Measurements from ENCODE around the gene MANSC4.
"Not testable (repeated sequence)": the region's sequence is repeated elsewhere in the genome, so short reads cannot be mapped to it uniquely, and the experiment has no call there.

MANSC4 gene

GRCh38 chr12:27754795-27755194 lies 25.2 kb downstream of the MANSC4 start:
- peaks cover 8% of the 10 kb centered on the region for H3K36me3 ChIP-seq
- H3K9me3 ChIP-seq: no peaks in the 10 kb centered on the region
- no peaks in the 10 kb centered on the region for H3K27me3 ChIP-seq

GRCh38 chr12:27751386-27752047 lies 28.5 kb downstream of the MANSC4 start:
- no peak for TF ChIP-seq CTCF (IDR thresholded peaks at IDR 0.05)
- Histone ChIP-seq H3K4me1 (ENCODE audit: control insufficient read depth in 1 of 2, insufficient read depth in 1 of 2, low read depth in 1 of 2, low read length in 1 of 2) (peaks cover 0 to 7% of the 10 kb centered on the region in 2 experiments), H3K9me3 (no peaks in the 10 kb centered on the region), H3K27me3 (no peaks in the 10 kb centered on the region), H3K36me3 (peaks cover 8% of the 10 kb centered on the region), H3K4me3 (ENCODE audit: low read depth in 1 of 2, low read length in 1 of 2) (no peak overlapping the region), H3K27ac (no peak overlapping the region)

More at GRCh38 chr12:27754795-27755194, 25.2 kb downstream of the MANSC4 start:
- H3K4me1 ChIP-seq (ENCODE audit: control insufficient read depth in 1 of 2, insufficient read depth in 1 of 2, low read depth in 1 of 2, low read length in 1 of 2): no peaks in the 10 kb centered on the region
- no peak overlapping the region for H3K4me3 ChIP-seq (ENCODE audit: low read depth in 1 of 2, low read length in 1 of 2)
- TF ChIP-seq CTCF (IDR thresholded peaks at IDR 0.05): no peak
- no peak overlapping the region for H3K27ac ChIP-seq

- no peaks in the 10 kb centered on the region for H3K9me3 ChIP-seq
- H3K27me3 ChIP-seq: no peaks in the 10 kb centered on the region
- H3K4me1 ChIP-seq (ENCODE audit: control insufficient read depth in 1 of 2, insufficient read depth in 1 of 2, low read depth in 1 of 2, low read length in 1 of 2): peaks cover 0 to 7% of the 10 kb centered on the region in 2 experiments
- no peak overlapping the region for H3K4me3 ChIP-seq (ENCODE audit: low read depth in 1 of 2, low read length in 1 of 2)
- H3K27ac ChIP-seq: no peak overlapping the region
- peaks cover 9% of the 10 kb centered on the region for H3K36me3 ChIP-seq
- TF ChIP-seq CTCF (IDR thresholded peaks at IDR 0.05): no peak
Observed at GRCh38 chr12:27747111-27747820, 32.8 kb downstream of the MANSC4 start.

- H3K27me3 ChIP-seq; H3K9me3 ChIP-seq; H3K36me3 ChIP-seq; H3K4me1 ChIP-seq (ENCODE audit: control insufficient read depth in 1 of 2, insufficient read depth in 1 of 2, low read depth in 1 of 2, low read length in 1 of 2); H3K27ac ChIP-seq; H3K4me3 ChIP-seq (ENCODE audit: low read depth in 1 of 2, low read length in 1 of 2): not testable (repeated sequence)
Observed at GRCh38 chr12:27745734-27746133, 34.3 kb downstream of the MANSC4 start.

GRCh38 chr12:27743601-27744000 lies 36.4 kb downstream of the MANSC4 start:
- Histone ChIP-seq H3K36me3 (peaks cover 20% of the 10 kb centered on the region), H3K27me3 (no peaks in the 10 kb centered on the region), H3K9me3 (no peaks in the 10 kb centered on the region), H3K4me1 (ENCODE audit: control insufficient read depth in 1 of 2, insufficient read depth in 1 of 2, low read depth in 1 of 2, low read length in 1 of 2) (peaks cover 0 to 7% of the 10 kb centered on the region in 2 experiments), H3K4me3 (ENCODE audit: low read depth in 1 of 2, low read length in 1 of 2) (no peak overlapping the region), H3K27ac (no peak overlapping the region)
- TF ChIP-seq CTCF (IDR thresholded peaks at IDR 0.05): no peak

- peaks cover 27% of the 10 kb centered on the region for H3K36me3 ChIP-seq
- not testable (repeated sequence) for H3K4me1 ChIP-seq (ENCODE audit: control insufficient read depth in 1 of 2, insufficient read depth in 1 of 2, low read depth in 1 of 2, low read length in 1 of 2); H3K27me3 ChIP-seq; H3K27ac ChIP-seq; H3K4me3 ChIP-seq (ENCODE audit: low read depth in 1 of 2, low read length in 1 of 2); H3K9me3 ChIP-seq
Observed at GRCh38 chr12:27734321-27734720, 45.7 kb downstream of the MANSC4 start.
